Omental fat pad (tissue), 4 donors: ENCODE results near the gene FLYWCH2. TPM values are rescaled to one million over a fixed set of nuclear protein-coding genes. Genes with fewer than 3 reads are reported as not detected.

Experiments
- ATAC-seq: fragments of 150-250 bp; one replicate; pipeline ENCODE4 v1.9.1; 2016; ENCODE audit warnings: mild to moderate bottlenecking, moderate library complexity; ENCODE audit not compliant: low FRiP score
- DNase-seq: peaks from one replicate; pipeline ENCODE4 v3.0.0-alpha.2; 2019; ENCODE audit warnings: low spot score
- CTCF ChIP-seq, 3 donors: fragments of 450-650 bp; IDR thresholded peaks; one replicate each; pipeline ENCODE4 v1.5.1; 2016 to 2017; ENCODE audit warnings: antibody characterized with exemption in 3 of 3, mild to moderate bottlenecking in 3 of 3, moderate library complexity in 2 of 3
- total RNA-seq, 4 donors: library from RNA; depleted of rRNA; stranded (reverse); fragments of >200 nt; gene quantifications; one replicate each; pipeline ENCODE4 v1.1.0, GENCODE V29; 2016

Gene FLYWCH2
- 10 to 100 TPM; 22.1 to 78.7 (median 37.3) TPM for total RNA-seq

GRCh38 chr16:2882650-2883457, at the start of gene FLYWCH2:
TSS of gene FLYWCH2 (plus strand) at chr16:2883215. CDS start at chr16:2896450, 13,235 bp downstream.
- ATAC-seq: peak; percentile 99
- peak; percentile 99 for DNase-seq
- TF ChIP-seq CTCF (IDR thresholded peaks at IDR 0.05): no peak

- DNase-seq (no peak), ATAC-seq (no peak)
- no peak for TF ChIP-seq CTCF (IDR thresholded peaks at IDR 0.05)
Measured at GRCh38 chr16:2833776-2834175, 49.2 kb upstream of the FLYWCH2 start.

GRCh38 chr16:2834968-2835367, 48.0 kb upstream of the FLYWCH2 start:
- DNase-seq (no peak), ATAC-seq (no peak)
- TF ChIP-seq CTCF (IDR thresholded peaks at IDR 0.05): no peak

GRCh38 chr16:2835638-2836493, 47.1 kb upstream of the FLYWCH2 start:
- ATAC-seq: peak; percentile 82
- no peak for TF ChIP-seq CTCF (IDR thresholded peaks at IDR 0.05)
- DNase-seq: no peak

GRCh38 chr16:2836646-2837508, 46.1 kb upstream of the FLYWCH2 start:
- DNase-seq (no peak), ATAC-seq (no peak)
- TF ChIP-seq CTCF (IDR thresholded peaks at IDR 0.05): no peak

- ATAC-seq (peak; percentile 55), DNase-seq (no peak)
- TF ChIP-seq CTCF (IDR thresholded peaks at IDR 0.05): no peak
Measured at GRCh38 chr16:2838928-2839327, 44.1 kb upstream of the FLYWCH2 start.
